GM12874 (cell line): ENCODE measurements around the gene MAEA.

ENCODE experiments used
- CTCF ChIP-seq: IDR thresholded peaks from 2 replicates; pipeline ENCODE4 v1.5.1; 2011; ENCODE audit warnings: low read depth, mild to moderate bottlenecking, control low read depth, low read length, moderate library complexity; ENCODE audit not compliant: insufficient read depth

MAEA gene

GRCh38 chr4:1323635-1324442, 34.1 kb downstream of the MAEA start:
- TF ChIP-seq CTCF, result no peak

GRCh38 chr4:1325176-1325480, 35.4 kb downstream of the MAEA start:
- no peak for TF ChIP-seq CTCF

- no peak for TF ChIP-seq CTCF
Measured at GRCh38 chr4:1325681-1326635, 36.3 kb downstream of the MAEA start.

GRCh38 chr4:1326751-1327525, 37.2 kb downstream of the MAEA start:
- TF ChIP-seq CTCF, result no peak

GRCh38 chr4:1327526-1328266, 38.0 kb downstream of the MAEA start:
- TF ChIP-seq CTCF, result no peak

- no peak for TF ChIP-seq CTCF
Measured at GRCh38 chr4:1328267-1329155, 38.8 kb downstream of the MAEA start.
